Measurements from ENCODE around the gene FAM111B.

GRCh38 chr11:59154610-59155009, 47.6 kb downstream of the FAM111B start:
- TF ChIP-seq CEBPB (IDR thresholded peaks at IDR 0.05; ENCODE audit: low read depth, low read length) (no peak), CTCF (IDR thresholded peaks at IDR 0.05; ENCODE audit: control extremely low read depth in 1 of 3, insufficient read depth in 1 of 3, low read depth in 1 of 3, low read length in 3 of 3) (no peak), E2F6 (IDR thresholded peaks at IDR 0.05) (no peak), KDM1A (IDR thresholded peaks at IDR 0.05; ENCODE audit: borderline replicate concordance, low read length) (no peak), CHD2 (IDR thresholded peaks at IDR 0.05; ENCODE audit: low read length) (no peak), NRF1 (IDR thresholded peaks at IDR 0.05; ENCODE audit: low read depth, low read length) (no peak), POLR2AphosphoS5 (IDR thresholded peaks at IDR 0.05; ENCODE audit: low read depth, low read length) (no peak), TEAD4 (IDR thresholded peaks at IDR 0.05; ENCODE audit: low read depth, low read length) (no peak)
